Type B pancreatic cell (in vitro differentiated cells): ENCODE data around the gene SLC35E2B. TPM values are rescaled to one million over a fixed set of nuclear protein-coding genes. Genes with fewer than 3 reads are reported as not detected.
A peak's percentile ranks its signal among the peaks of the same experiment; 100 is the strongest.
"Not testable (repeated sequence)": the region's sequence is repeated elsewhere in the genome, so short reads cannot be mapped to it uniquely, and the experiment has no call there.

ENCODE experiments used
- DNase-seq: peaks from one replicate; pipeline ENCODE4 v3.0.0; 2021; ENCODE audit warnings: mixed read lengths; ENCODE audit not compliant: unreplicated experiment; ENCODE audit errors: extremely low spot score
- H3K27ac Mint-ChIP-seq: 2 replicates; pipeline ENCODE4 v1.8.0; 2021; ENCODE audit warnings: mild to moderate bottlenecking, mixed read lengths
- H3K27me3 Mint-ChIP-seq: 2 replicates; pipeline ENCODE4 v1.8.0; 2021; ENCODE audit warnings: mixed read lengths
- H3K36me3 Mint-ChIP-seq: 2 replicates; pipeline ENCODE4 v1.8.0; 2021; ENCODE audit warnings: mixed read lengths
- H3K4me1 Mint-ChIP-seq: one replicate; pipeline ENCODE4 v1.8.0; 2021; ENCODE audit warnings: mixed read lengths; ENCODE audit not compliant: unreplicated experiment
- H3K4me3 Mint-ChIP-seq: 2 replicates; pipeline ENCODE4 v1.8.0; 2021; ENCODE audit warnings: mild to moderate bottlenecking, mixed read lengths
- H3K9me3 Mint-ChIP-seq: 2 replicates; pipeline ENCODE4 v1.8.0; 2021; ENCODE audit warnings: mixed read lengths
- CTCF ChIP-seq: fragments of 200-600 bp; sonication (generic); conservative IDR thresholded peaks from 2 replicates; pipeline ENCODE4 v1.5.0; 2021; ENCODE audit warnings: antibody characterized with exemption, mild to moderate bottlenecking
- total RNA-seq: library from RNA; stranded (reverse); gene quantifications from 2 replicates; pipeline ENCODE4 v1.2.1, GENCODE V29; 2021; ENCODE audit warnings: low replicate concordance

SLC35E2B gene
- total RNA-seq, 1 donor from 2014 or later = 116 TPM

- peaks cover 3% of the 10 kb centered on the region for H3K36me3 Mint-ChIP-seq
- H3K9me3 Mint-ChIP-seq = no peaks in the 10 kb centered on the region
- no peak overlapping the region for H3K27ac Mint-ChIP-seq
Measured at GRCh38 chr1:1664941-1665814, 27.4 kb downstream of the SLC35E2B start.

DNA sequence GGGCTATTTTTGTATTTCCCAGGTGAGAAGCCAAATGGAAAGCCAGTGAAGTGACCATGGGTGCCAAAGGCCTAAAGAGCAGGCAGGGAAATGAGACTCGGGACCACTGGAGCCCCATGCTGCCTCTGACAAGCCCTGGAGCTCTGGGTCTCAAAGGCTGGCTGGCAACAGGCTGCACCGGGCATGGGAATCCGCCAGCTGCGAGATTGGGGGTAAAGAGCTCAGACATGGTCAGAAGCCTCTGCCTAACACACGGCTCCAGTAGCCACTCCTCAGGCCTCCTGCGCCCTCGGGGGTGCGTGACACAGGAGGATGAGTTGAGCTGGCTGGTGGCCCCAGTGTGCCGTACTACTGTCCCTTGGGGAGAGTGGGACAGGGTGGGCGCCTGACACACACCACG is 28.3 kb downstream of the SLC35E2B start:
- DNase-seq, H3K36me3 Mint-ChIP-seq, H3K27me3 Mint-ChIP-seq, H3K9me3 Mint-ChIP-seq, H3K4me3 Mint-ChIP-seq, H3K27ac Mint-ChIP-seq, H3K4me1 Mint-ChIP-seq: not testable (repeated sequence)

More at GRCh38 chr1:1664941-1665814, 27.4 kb downstream of the SLC35E2B start:
- H3K4me3 Mint-ChIP-seq = no peak overlapping the region
- H3K27me3 Mint-ChIP-seq = no peaks in the 10 kb centered on the region
- no peak for DNase-seq
- no peak for TF ChIP-seq CTCF
- no peaks in the 10 kb centered on the region for H3K4me1 Mint-ChIP-seq

DNA sequence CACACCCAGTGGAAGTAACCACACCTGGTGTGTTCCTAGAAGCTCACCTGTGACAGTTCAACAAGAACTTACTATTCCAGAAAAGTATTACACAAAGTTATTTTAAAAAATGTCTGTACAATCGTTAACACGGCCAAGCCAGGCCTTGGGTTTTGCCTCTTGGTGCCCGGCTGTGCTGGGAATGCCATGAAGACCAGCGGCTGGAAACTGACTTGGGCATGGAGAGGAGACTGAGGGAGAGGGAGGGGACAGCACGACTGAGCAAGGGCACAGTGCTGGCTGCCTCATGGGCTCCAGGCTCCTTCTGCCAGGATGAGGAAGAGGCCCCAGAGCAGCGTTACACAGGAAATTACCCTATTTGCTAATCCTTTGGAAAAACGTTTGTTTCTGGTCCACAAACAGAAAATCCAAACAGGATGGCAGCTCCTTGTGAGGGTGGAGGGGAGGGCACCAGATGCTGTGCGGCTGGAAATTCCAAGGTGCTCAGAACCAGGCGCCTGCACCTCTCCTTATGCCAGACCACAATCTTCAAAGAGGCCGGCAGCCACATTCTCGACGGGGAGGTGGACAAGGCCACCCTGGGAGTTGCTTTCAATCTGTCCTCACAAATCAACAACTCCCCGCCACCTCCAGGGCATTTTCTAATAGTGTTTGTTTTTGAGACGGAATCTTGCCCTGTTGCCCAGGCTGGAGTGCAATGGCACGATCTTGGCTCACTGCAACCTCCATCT is 29.6 kb downstream of the SLC35E2B start:
- not testable (repeated sequence) for H3K9me3 Mint-ChIP-seq, DNase-seq, H3K4me1 Mint-ChIP-seq, H3K4me3 Mint-ChIP-seq, H3K36me3 Mint-ChIP-seq, H3K27me3 Mint-ChIP-seq
- peak overlapping the region; percentile 46 for H3K27ac Mint-ChIP-seq

GRCh38 chr1:1662392-1662791 is 30.2 kb downstream of the SLC35E2B start:
- not testable (repeated sequence) for H3K4me1 Mint-ChIP-seq, DNase-seq, H3K9me3 Mint-ChIP-seq, H3K36me3 Mint-ChIP-seq, H3K27me3 Mint-ChIP-seq, H3K4me3 Mint-ChIP-seq
- peak overlapping the region; percentile 46 for H3K27ac Mint-ChIP-seq

GRCh38 chr1:1658583-1659549 is 33.7 kb downstream of the SLC35E2B start, which contains the start of gene CDK11B:
Gene CDK11B (minus strand): TSS chr1:1659004. CDS start chr1:1657485, 1,519 bp downstream.
- not testable (repeated sequence) for H3K27me3 Mint-ChIP-seq, H3K9me3 Mint-ChIP-seq
- H3K27ac Mint-ChIP-seq = peak within 1 kb of the TSS; percentile 100

DNA sequence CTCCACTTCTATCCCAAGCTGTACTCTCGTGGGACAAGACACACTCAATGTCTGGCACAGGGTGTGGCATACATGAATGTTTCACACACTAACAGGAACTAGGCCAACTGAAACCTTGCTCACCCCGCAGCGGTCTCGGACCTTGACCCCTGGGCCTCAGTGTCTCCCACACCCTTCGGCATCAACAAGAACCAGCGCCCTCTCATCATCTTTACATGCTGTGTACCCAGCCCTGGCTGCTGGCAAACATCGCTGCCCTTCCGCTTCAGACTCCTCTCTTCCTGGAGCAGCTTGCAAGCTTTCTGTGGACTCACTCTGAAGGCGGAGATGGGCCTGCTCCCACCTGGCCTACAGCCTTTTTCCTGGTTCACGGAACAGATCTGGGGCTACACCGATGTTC is 44.3 kb downstream of the SLC35E2B start:
- not testable (repeated sequence) for H3K4me3 Mint-ChIP-seq, H3K4me1 Mint-ChIP-seq, H3K27ac Mint-ChIP-seq, H3K9me3 Mint-ChIP-seq, DNase-seq, H3K27me3 Mint-ChIP-seq
- peaks cover 40% of the 10 kb centered on the region for H3K36me3 Mint-ChIP-seq

More at GRCh38 chr1:1658583-1659549, 33.7 kb downstream of the SLC35E2B start, which contains the start of gene CDK11B:
- TF ChIP-seq CTCF = peak; percentile 65
- DNase-seq = peak; percentile 93
- peak within 1 kb of the TSS; percentile 97 for H3K4me3 Mint-ChIP-seq
- not testable (repeated sequence) for H3K4me1 Mint-ChIP-seq, H3K36me3 Mint-ChIP-seq

DNA sequence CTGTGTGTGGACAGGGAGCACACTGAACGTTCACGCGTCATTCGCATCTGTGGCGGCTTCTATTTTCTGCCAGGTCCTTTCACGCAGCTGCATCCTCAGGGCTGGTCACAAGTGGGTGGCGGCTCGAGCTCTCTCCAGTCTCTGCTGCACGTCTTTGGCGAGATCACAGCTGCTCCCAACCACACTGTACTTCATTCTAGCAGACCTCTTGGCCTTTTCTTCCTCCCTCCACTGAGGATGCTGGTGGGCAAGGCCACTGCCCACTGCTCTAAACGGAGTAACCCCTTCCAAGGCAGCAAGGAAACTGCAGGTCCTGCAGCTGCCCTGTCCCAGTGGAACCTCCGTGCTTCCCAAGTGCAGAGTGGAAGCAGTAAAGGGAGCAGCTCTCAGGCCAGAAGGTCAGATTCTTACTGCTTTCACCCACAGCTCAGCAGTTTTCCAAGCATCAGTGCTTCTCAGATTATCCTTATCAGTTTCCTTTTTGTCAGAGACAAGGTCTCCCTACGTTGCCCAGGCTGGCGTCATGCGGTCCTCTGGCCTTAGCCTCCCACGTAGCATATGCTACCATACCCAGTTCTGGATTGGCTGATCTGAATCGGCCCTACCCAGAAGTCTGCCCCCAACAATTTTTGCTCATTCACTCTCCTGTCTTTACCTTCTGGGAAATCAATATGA is 44.9 kb downstream of the SLC35E2B start:
- not testable (repeated sequence) for H3K9me3 Mint-ChIP-seq, H3K4me3 Mint-ChIP-seq, H3K4me1 Mint-ChIP-seq, DNase-seq, H3K27ac Mint-ChIP-seq, H3K27me3 Mint-ChIP-seq
- peaks cover 40% of the 10 kb centered on the region for H3K36me3 Mint-ChIP-seq

GRCh38 chr1:1646326-1646725 is 46.3 kb downstream of the SLC35E2B start:
- H3K27ac Mint-ChIP-seq, H3K27me3 Mint-ChIP-seq, DNase-seq: not testable (repeated sequence)

DNA sequence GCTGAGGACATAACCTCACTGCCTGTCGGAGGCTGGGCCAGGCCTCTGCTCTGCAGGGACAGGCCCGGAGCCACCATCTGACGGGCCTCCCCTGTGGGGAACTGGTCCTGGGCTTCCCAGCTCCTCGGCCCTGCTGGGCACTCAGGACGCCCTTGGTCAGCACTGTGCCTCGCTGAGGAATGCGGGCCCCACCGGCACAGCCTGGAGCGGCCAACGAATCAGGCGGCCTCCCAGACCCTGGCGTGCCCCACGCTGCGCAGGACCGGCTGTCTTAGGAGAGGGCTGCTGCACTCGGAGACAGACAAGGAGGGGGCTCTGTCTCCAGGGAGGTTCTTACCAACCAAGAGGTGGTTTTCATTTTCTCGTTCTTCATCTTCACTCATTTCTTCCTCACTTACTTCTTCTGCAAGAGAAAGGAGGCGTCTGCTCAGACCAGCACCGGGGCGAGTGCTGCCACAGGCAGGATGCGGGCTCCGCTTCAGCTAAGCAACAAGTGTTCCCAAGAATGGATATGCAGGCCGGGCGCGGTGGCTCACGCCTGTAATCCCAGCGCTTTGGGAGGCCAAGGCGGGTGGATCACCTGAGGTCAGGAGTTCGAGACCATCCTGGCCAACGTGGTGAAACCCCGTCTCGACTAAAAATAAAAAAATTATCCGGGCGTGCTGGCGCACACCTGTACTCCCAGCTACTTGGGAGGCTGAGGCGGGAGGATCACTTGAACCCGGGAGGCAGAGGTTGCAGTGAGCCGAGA is 51.7 kb downstream of the SLC35E2B start:
- not testable (repeated sequence) for H3K27me3 Mint-ChIP-seq, H3K4me3 Mint-ChIP-seq, H3K36me3 Mint-ChIP-seq, H3K4me1 Mint-ChIP-seq, H3K27ac Mint-ChIP-seq, DNase-seq, H3K9me3 Mint-ChIP-seq

More at GRCh38 chr1:1646326-1646725, 46.3 kb downstream of the SLC35E2B start:
- peaks cover 31% of the 10 kb centered on the region for H3K36me3 Mint-ChIP-seq
- H3K9me3 Mint-ChIP-seq, H3K4me1 Mint-ChIP-seq, H3K4me3 Mint-ChIP-seq: not testable (repeated sequence)

GRCh38 chr1:1640081-1640480 is 52.5 kb downstream of the SLC35E2B start:
- H3K27ac Mint-ChIP-seq, DNase-seq, H3K4me3 Mint-ChIP-seq, H3K36me3 Mint-ChIP-seq, H3K4me1 Mint-ChIP-seq, H3K27me3 Mint-ChIP-seq, H3K9me3 Mint-ChIP-seq: not testable (repeated sequence)
